LHCN-M2 (cell line): ENCODE results near the gene LRRC4C. TPM values are rescaled to one million over a fixed set of nuclear protein-coding genes. Genes with fewer than 3 reads are reported as not detected.
"Not testable (repeated sequence)": the region's sequence is repeated elsewhere in the genome, so short reads cannot be mapped to it uniquely, and the experiment has no call there.

ENCODE experiments used
- DNase-seq: peaks from one replicate; pipeline ENCODE4 v3.0.0-alpha.2; 2012; ENCODE audit warnings: low read depth
- total RNA-seq: library from RNA; depleted of rRNA; stranded (reverse); fragments of >200 nt; gene quantifications from 2 replicates; pipeline ENCODE4 v1.2.3, GENCODE V29; 2014

LRRC4C gene
- total RNA-seq, 1 experiment from 2014 or later = not detected

DNA sequence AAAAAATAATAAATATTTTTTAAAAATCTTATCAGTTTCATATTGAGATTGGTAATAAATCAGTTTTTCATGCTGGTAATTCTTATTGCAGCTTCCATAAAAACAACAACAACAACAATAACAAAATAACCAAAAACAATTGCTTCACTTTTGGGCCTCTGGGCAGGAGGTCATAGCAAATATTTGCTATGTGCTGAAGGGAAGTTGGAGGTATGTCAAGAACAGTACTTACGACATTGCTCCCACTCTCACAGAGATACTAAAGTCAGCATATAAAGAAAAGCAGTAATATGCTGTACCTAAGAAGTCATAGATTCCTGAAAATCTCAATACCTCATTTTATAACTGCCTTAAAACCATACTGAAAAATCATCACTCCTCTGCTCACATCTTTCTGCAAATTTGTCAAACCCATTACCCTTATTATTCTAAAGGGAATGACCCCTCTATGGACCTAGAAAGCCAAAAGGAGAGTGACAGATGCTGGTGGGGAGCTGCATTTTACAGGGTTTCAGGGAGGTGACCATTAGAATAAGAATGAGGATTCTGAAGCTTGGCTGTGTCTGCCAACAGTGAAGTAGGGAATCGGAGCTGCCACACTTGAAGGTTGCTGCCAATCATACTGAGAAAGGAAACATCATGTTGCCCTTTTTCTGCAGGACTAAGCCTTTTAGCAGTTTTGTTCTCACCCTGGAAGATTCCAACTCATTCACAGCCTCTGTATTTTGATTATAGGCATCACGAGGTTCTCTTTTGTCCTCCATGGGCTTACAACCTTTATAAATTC lies 742.9 kb downstream of the LRRC4C start:
- no peak for DNase-seq

DNA sequence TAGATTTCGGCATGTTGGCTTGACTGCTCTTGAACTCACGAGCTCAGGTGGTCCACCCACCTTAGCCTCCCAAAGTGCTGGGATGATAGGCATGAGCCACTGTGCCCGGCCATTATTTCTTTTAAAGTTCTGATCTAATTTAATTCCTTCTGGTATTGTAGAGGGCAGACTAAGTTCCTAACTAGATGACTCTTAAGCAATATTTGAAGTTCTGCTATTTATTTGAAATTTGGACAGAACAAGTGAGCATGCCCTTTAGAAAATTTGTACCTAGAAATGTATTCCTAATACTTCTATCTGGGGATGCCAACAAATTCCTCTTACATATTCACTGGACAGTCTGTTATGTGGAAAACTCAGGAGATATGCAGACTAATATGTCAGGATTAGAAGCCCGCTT lies 746.4 kb downstream of the LRRC4C start:
- no peak for DNase-seq

DNA sequence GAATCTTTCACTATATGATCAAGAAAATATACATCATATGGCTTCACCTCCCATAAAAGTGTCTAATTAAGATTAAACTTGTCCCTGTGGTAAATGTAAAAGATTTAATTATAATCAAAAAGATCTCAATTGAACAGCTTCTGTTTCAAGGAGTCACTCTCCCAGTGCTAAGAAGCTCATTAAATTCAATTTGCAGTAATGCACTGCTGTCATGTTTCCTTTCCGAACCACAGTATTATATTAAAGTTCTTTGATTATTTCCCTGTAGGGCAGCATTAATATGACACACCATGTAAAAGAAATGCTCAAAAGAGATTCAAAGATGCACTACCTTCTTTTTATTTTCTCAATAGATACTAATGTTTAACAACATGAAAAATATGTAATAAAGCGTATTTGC lies 758.4 kb downstream of the LRRC4C start:
- DNase-seq = no peak

DNA sequence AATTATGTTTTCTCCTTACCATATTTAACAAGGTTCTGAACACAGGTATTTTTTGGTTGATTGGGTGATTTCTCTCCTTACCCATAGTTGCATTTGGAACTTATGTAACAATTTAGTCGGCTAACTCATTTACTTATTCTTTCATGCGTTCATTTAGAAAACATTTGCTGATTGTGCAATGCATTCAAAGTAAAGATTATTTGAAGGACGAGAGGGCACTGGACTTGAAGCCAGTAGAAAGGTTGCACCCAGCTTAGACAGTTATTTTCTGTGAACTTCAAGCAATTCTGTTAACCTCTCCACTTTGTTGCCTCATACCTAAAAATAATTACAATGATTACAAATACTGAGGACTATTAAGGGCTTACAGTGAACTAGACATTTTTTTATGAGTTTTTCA lies 769.6 kb downstream of the LRRC4C start:
- no peak for DNase-seq

DNA sequence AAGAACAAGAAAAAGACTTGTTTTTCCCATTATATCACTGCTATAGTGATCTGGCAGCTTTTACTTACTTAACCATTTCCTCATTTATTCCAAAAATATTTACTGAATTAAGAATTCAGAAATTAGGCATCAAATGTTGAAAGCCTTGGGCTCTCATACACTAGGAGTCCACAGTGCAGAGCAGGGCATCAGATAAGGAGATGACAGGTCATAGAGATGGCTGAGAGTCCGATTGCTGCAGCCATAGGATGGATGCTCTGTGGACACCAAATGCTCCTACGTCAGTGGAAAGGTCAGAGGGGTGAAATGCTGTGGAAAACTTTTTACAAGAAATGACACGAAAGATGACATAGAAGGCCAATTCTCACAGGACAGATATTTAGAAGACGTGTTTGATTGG lies 771.1 kb downstream of the LRRC4C start:
- no peak for DNase-seq

DNA sequence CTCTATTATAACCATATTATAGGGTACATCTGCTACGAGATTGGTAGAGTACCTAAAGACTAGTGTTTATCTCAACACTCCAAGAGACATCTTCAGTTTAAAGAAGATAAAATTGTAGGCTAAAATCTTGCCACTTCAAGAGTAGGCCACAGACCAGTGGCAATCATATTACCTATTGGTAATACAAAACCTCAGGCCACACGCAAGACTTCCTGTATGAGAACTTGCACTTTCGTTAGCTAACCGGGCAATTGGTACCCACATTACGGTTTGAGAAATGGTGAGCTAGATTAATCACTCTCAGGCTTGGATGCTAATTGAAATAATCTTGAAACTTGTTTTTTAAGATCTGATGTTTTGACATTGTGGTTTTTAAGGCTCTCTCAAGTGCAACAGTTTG lies 772.7 kb downstream of the LRRC4C start:
- DNase-seq = no peak

DNA sequence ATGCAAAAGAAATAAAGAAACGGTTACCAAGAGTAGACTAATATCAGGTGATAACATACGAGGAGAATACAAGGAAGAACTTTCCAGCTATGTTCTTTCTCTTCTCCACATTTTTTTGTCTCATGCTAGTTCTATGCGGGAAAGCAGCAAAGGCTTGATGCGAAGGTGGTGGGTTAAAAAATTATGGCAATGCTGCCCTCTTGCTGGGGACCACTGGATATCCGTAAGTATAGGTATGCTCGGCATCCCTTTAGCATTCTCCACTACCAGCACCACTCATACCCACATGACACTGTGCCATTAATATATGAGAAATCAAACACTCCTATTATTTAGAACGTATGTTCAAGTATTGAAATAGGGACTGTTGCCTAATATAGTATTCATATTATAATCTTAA lies 776.4 kb downstream of the LRRC4C start:
- DNase-seq = no peak

DNA sequence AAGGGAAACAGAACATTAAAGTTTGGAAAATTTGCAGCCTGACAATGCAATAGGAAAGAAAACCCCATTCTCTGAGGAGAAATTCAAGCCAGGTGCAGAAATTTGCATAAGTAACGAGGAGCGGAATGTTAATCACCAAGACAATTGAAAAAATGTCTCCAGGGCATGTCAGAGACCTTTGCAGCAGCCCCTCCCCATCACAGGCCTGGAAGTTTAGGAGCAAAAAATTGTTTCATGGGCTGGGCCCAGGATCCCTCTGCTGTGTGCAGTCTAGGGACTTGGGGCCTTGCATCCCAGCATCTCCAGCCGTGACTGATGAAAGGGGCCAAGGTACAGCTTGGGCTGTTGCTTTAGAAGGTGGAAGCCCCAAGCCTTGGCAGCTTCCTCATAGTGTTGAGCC lies 780.2 kb downstream of the LRRC4C start:
- no peak for DNase-seq

DNA sequence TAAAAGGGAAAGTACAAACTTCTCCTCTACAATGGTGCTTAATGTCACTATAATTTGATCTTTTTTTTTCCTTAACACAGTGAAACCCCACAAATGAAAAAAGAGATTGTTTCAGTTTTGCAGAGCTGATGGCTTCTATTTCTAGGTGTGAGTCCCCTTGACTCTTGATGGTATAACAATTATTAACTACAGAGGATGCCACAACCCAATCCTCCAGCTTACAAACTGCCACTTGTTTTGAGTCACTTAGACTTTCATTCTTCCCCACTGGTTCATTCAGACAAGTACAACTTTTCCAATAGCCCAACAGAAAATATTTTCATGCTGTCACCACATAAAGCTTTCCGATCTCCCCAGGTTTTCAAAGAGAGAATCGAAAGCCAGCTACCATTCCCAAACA lies 812.2 kb downstream of the LRRC4C start:
- no peak for DNase-seq

DNA sequence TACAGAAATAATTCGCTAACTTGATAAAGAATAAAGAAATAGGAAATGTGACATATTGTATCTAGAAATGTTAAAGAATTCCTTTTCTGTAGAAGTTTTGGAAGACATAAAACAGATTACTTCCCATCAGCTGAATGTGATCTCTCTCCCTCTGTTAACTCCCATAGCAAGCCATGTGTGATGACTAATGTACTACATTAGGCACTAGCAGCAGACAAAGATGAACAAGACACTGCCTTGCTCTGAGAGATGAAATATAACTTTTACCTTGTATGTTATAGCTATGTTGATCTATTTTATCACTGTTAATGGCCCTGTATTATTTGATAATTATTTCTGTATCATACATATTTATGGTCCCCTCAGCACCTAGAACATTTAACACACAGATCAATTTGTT lies 817.2 kb downstream of the LRRC4C start:
- DNase-seq = no peak

DNA sequence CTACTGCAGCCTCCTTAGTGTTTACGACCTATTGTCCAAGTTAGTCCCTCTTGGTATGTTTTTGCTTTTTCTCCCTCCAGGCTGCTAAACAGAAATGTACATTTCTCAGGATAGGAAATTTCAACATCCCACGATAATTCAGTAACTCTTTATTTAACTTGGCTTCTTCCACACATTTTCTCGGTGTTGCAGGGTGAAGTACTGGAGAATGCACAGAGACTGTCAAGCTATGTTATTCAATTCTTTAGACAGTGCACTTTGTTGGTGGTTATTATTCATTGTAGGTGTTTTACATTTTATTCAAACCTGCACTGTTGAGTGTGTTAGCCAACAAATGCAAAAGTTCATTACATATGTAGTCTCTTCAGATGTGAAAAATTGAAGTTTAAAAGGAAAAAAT lies 839.8 kb downstream of the LRRC4C start:
- DNase-seq = no peak

DNA sequence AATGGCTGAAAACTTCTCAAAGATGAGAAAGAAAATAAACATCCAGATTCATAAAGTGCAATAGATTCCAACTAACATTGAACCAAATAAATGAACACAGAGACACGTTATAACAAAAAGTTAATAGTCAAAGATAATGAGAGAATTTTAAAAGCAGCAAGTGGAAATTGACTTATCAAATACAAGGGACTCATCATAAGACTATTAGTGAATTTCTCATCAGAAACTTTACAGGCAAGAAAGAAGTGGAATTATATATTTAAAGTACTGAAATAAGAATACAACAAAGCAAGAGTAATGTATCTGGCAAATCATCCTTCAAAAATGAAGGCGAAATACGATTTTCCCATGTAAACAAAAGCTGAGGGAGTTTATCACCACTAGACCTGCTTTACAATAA lies 852.7 kb downstream of the LRRC4C start:
- DNase-seq = no peak

DNA sequence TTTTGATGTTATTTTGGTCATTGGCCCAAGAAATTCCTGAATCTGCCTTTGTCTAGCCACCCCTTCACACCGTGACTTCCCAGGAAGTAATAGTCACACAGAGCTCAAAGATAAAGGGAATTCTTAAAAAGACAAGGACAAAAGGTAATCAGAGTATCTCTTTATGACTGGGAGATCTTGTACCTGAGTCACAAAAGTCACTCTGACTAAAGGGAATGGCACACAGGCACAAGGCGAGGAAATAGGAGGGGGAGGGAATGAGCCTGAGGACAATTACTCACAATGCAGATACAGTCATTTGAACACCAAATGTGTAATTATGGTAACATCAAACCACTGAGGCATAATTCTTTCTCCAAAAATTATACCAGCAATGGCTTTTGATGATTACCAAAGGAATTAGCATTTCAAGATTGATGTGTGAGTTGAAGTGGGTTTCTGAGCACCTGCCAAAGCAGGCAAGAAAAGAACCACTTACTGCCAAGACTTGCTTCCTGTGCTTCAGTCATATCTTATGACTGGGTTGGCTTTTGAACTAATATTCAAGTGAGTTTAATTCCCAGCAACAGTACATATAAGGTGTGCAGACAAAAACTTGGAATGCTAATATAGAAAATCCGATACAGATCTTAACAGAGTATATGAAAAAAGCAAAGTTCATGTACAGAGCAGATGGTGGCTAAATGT lies 856.4 kb downstream of the LRRC4C start:
- DNase-seq = no peak

DNA sequence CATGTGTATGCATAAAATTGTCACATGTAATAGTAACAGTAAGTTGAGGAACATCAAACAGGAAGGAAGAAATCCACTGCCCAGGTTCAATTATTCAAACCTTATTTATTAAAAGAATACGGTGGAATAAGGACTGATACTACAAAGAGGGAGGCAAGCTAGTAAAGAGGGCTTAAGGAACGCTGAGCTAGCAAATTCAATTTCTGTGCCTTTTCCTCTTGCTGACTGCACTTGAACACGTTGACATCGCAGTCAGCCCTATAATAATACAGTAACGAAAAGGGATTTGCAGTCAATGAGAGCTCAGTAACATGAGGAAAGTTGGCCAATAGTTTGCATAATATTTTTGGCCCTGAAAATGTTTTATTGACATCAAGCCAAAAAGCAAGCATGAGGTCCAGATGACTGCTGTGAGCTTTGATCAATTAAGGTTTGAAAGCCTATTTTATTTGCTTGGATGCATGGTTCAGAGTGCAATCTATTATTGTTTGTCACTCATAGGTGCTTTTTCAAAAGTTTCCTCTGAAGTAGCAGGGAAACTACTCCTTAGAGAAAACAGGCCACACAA lies 861.8 kb downstream of the LRRC4C start:
- DNase-seq = no peak

DNA sequence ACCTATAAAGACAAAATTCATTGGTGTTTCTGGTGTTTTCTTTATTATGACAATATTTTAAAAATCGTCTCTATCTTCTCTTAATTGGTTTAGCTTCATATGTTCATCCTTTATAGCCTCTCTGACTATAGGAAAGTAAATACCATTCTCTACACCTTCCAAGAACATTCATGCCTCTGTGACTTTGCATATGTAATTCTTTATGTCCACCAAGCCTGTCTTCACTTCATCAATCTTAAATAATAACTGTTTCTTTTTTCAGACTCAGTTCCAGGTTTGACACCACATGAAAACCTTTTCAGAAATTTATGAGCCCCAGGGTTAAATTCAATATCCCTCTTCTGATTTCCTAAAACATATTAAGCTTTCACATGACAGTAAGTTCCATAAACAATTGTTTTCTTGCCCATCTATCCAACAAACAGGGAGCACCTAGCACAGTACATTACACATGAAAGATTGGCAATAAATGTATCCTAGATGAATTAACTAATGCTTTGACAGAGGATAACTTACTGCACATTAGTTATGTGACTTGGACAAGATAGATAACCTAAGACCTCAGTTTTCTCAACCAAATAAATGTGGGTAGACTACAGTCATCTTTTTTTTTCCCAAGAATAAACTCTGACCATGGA lies 886.1 kb downstream of the LRRC4C start:
- DNase-seq = no peak

DNA sequence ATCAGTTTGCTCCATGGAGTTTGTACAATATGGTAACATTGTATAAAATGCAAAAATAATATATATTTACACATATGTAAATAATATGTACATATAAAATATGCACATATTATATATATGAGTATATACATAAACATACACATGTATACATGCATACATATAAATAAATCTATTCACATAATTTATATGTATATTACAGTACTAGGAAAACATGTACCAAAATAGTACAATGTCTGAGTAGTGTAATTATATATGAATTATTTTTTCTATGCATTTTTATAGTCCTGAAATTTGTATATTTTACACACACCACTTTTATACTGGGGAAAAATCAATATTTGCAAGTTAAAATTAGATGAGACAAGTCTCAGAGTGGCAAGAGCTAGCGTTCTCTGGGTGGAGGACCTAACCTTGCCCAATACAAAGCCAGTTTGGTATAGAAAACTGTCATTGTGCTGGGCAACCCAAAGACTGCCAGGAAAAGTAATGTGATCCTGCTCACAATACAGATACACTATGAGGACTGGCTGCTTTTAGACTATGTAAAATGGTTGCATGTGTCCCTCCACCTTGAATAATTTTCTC lies 889.4 kb downstream of the LRRC4C start:
- DNase-seq = no peak

DNA sequence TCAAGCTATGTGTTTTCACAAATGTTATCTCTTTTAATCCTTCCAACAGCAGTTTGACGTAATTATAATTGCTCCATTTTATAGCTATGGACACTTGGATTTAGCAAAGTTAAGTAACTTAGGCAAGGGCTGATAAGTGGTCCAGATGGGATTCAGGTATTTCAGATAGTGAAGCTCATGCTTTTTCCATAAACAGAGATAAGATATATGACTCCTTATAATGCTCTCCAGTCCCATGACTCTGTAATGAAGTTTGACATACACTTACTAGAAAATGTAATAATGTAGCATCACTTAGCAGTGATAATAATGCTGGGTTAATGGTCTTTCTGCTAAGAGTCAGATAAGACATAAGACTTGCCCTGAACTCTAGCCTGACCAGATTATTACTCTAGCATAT lies 892.1 kb downstream of the LRRC4C start:
- DNase-seq = no peak

DNA sequence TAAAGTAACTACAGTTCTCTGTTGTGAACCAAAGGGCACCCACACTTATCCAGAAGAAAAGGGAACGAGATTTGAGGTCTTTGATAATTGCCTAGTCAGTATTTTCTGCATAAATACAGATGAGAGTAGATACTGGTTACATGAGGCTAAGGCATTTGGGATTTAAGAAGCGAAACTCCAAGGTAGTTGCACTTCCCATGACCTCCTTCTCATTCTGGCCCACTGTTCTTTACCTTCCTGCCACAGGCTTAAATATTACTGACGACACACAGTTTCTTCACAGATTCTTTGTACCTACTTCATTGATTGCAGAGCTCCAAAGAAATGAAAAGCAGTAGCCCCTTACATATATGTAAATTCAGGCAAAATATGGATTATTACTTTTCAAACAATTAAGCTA lies 915.3 kb downstream of the LRRC4C start:
- DNase-seq = no peak

DNA sequence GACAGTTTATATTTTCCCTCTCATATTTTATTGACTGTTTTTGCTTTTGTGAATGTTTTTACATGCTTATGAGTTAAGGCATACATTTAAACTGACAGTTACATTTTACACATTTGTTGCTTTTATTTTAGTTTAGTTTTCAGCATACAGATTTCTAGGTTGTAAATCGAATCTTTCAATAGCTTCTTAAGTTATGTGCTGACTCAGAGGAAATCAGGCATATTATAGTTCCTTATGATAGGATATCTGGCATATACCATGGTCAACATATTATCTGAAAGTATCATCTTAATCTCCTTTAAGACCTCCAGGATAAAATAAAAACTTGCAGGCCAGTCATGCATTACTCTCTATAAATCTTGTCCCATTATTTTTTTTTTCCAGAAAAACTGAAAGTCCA lies 916.6 kb downstream of the LRRC4C start:
- no peak for DNase-seq

DNA sequence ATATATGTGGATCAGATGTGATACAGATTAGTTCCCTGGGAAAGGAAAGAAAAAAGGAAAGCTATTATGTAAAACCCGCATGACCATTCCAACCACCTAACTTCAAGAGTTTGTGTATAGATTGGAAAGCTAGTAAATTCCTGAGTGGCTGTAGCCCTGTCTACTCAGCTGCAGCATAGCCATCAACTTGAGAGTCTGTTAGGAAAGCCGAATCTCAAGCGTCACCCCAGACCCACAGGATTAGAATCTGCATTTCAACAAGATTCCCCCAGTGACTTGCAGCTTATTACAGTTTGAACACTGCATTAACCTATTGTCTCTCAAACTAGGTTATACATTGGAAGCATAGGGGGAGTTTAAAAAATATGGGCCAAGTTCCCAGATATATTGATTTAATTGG lies 921.7 kb downstream of the LRRC4C start:
- no peak for DNase-seq

DNA sequence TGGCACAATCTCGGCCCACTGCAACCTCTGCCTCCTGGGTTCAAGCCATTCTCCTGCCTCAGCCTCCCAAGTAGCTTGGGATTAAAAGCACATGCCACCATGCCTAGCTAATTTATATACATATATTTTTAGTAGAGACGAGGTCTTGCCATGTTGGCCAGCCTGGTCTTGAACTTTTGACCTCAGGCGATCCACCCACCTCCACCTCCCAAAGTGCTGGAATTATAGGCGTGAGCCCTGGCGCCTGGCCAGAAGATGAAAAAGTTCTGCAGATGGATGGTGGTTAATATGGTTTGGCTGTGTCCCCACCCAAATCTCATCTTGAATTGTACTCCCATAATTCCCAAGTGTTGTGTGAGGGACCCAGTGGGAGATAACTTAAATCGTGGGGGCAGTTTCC lies 937.4 kb downstream of the LRRC4C start:
- DNase-seq = not testable (repeated sequence)

DNA sequence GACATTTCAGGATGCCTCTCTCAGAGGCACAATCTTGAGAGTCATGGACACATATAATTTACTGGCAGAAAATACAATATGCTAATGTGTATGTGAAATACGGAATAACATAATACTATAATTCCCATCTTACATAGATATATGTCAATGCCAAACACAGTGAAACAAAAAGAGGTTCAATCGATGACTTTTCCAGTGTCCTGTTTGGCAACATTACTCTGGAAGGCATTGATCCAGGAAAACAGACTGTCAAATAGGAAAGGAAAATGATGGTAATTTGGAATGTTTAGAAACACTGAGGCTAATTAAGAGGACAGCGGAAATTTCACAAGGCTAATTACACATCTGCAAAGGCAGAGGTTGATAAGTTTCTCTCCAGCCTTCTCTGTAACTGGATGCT lies 942.3 kb downstream of the LRRC4C start:
- DNase-seq = no peak
